Activated T-cell treated with anti-CD3 and anti-CD28 coated beads for 48 hours (primary cell): ENCODE data around the gene CPNE2.
A peak's percentile ranks its signal among the peaks of the same experiment; 100 is the strongest.
"Not testable (repeated sequence)": the region's sequence is repeated elsewhere in the genome, so short reads cannot be mapped to it uniquely, and the experiment has no call there.

Experiments
- DNase-seq: peaks from one replicate; pipeline ENCODE4 v3.0.0-alpha.2; 2020; ENCODE audit warnings: low read depth

Gene CPNE2

DNA sequence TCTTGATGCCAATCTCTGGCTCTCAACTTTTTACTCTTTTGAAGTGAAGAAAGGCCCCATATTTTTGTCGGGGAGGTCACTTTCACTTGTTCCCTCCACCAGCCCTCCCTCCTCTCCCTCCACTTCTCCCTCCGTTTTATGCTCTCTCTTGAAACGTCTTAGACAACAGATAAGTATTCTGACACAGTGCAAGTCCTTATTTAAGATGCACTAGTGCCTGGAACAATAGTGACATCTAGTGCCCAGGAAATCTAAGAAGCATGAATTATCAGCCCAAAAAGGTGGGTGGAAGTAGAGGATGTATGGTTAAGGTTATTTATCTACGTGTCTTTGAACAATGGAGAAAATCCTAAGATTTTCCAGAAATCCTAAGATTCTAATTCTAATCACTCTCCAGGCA, 75.6 kb downstream of the CPNE2 start:
- no peak for DNase-seq

DNA sequence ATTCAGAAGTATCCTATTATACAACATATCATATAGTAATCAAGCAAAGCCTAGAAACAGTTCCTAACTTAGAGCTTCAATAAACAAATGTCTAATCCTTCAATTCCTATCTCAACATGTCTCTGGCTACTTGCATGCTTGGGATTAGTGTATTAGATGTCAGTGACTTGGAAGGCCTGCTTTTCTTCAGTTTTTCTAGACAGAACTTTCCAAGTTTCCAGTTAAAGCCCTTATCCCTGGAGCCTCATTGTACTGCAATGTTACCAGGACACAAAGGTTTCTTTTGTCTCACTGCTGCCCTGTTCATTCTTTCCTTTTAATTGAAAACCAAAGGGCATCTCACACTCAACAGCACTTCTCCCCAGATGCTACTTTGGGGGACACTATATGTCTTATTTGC, 76.9 kb downstream of the CPNE2 start:
- DNase-seq, result no peak

DNA sequence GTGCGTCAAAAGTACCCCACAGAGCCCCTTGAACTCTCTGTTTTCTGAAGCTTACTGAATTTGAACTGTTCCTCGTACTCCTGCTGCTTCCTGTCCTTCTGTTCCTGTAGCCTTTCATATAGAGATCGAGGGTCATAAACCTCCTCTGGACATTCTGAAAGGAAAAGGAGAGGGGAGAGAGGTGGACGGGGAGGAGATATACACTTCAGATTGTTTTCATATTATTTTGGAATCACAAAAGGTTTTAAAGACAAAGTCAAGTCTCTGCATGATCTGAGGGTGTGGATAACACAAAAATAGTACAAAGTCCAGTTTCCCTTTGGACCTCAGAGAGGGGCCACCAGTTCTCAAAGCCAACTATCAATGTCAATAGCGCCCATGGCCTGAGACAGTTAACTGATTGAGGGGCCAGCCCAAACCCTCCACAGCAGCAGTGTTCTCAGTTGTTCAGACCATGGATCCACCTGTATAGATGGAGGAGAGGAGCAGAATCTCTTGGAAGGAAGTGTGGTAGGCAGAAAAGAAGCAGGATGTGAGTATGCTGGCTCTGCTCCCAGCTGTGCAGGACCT, 80.4 kb downstream of the CPNE2 start:
- no peak for DNase-seq

DNA sequence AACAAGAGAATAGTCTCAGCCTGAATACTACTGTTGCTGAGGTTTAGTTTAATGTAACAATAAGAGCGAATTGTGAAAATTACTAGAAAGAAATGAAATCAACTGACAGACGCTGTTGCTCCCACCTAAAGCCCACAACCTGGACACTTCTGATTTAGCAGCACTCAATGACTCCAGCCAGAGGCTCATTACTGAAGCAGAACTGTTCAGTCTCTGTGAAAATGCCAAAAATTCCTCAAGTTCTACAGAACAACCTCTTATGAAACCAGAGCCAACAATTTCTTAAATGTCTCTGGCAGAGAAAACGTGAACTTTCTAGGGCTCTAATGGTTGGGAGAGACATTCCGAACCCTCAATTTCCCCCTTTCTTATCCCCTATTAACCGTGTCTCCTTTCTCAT, 83.5 kb downstream of the CPNE2 start:
- no peak for DNase-seq

DNA sequence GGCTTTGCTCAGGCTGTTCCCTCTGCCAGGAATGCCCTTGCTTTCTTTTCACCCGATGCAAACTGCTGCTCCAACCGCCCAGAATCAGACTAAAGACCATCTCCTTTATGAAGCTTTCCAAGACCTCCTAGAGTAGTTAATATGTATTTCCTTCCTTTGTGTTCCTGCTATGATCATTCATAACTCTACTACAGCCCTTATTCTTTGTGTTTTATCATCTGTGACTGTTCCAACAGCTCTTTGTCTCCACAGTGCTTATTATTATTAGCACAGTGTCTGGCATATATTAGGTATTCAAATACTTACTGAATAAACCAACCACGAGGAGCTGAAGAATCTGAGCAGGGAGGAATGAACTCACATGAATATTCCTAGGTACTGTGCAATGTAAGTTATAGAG, 85.8 kb downstream of the CPNE2 start:
- no peak for DNase-seq

DNA sequence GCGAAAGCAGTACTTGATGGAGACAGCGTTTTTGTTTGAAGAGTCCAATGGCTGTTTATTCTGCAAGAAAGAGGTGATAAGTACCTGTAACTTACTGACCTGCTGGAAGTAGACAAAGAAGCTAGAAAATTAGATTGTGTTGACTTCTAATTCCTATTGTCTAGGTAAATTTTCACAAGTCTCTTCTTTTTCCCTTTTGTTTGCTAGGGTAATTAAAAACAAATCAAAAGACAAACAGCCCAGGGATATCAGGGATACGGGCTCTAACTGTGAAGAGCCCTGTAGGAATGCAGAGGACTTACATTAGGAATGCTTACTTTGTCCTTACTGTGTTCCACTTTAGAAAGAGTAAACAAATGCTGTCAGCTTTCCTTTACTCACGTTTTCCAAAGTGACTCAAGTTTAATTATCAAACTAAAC, 86.4 kb downstream of the CPNE2 start:
- DNase-seq, result no peak

DNA sequence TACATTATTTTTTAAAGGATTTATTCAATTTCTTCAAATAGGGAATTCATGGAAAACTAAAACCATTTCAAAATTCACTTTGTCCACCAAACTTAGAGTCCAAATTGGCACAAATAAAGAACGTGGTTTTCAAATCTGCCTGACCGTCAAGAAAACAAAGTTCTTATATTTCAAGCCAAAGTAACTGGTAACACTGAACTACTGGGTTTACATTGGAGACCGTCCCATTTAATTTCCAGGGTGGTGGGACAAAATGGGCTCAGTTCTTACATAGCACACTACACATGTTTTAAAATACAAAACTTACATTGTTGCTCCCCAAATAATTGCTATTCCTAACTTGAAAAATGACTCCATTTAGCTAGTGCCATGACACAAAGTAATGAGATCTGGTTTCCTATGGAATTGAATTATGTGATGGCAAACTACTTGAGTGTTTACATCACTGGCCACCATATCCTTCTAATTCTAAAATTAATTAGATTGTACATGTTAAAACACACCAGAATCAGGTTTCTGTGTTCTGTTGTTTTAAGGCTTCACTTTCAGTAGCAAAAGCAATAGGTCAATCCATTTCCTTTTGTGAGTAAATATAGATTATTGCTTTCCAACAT, 86.9 kb downstream of the CPNE2 start:
- DNase-seq, result no peak

DNA sequence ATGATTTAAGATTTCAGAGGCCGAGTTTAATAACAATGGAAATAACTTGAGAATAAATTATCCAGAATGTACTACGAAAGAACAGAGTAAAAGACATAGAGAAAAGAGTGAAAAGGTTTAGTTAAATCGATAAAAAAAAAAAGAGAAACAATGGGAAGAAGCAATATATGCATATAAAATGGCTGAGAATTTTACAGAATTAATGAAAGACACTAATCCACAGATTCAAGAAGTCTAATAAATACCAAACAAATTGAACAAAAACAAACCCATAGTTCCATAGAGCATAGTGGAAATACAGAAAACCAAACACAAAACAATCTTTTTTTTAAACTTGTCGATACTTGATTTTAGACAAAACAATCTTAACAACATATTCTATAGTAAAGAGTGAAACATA, 91.7 kb downstream of the CPNE2 start:
- no peak for DNase-seq

DNA sequence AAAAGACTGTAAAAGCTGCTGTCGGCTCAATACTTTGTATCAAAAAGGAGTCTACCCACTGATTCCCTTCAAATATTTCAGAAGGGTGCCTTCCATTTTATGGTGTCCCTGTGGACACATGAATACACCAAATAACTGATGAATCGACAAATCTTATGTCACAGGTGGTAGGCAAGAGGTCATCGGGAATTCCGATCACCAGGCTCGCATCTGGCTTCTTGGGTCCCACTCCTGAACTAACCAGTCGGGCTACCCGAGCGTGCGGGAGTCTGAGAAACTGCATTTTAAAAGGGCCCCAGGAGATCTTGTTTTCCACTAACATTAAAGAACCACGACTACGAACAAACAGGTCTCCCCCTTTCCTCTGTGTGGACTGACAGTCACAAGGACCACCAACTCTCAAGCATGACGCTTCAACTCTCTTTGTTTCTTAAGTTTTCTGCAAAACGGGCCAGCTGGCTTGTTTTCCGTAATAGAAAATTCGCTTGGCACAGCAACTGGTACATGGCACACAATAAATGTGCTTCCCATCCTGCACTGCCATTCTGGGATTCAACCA, 92.6 kb downstream of the CPNE2 start:
- no peak for DNase-seq

DNA sequence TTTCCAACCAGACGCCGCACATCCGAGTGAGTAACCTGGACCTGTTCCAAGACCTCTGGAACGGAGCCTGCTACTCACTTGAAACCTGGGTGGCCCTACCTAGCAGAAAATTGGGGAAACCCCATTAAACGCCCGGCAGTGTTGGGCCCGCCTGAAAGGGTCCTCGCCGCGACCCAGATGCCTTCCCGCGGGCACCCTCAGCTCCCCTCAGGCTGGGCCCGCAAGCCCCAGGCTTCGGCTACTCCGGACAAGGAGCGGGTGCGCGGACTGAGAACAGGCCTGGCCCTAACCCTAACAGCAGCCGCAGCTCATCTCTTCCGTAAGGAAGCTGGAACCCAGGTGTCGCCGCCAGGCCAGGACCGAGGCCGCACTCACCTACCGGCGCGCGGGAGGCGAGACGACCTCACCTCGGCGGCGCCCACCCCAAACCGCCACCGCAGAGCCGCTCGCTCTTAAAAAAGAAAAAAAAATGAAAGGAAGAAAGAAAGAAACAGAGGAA, 93.1 kb downstream of the CPNE2 start:
- DNase-seq, result no peak

DNA sequence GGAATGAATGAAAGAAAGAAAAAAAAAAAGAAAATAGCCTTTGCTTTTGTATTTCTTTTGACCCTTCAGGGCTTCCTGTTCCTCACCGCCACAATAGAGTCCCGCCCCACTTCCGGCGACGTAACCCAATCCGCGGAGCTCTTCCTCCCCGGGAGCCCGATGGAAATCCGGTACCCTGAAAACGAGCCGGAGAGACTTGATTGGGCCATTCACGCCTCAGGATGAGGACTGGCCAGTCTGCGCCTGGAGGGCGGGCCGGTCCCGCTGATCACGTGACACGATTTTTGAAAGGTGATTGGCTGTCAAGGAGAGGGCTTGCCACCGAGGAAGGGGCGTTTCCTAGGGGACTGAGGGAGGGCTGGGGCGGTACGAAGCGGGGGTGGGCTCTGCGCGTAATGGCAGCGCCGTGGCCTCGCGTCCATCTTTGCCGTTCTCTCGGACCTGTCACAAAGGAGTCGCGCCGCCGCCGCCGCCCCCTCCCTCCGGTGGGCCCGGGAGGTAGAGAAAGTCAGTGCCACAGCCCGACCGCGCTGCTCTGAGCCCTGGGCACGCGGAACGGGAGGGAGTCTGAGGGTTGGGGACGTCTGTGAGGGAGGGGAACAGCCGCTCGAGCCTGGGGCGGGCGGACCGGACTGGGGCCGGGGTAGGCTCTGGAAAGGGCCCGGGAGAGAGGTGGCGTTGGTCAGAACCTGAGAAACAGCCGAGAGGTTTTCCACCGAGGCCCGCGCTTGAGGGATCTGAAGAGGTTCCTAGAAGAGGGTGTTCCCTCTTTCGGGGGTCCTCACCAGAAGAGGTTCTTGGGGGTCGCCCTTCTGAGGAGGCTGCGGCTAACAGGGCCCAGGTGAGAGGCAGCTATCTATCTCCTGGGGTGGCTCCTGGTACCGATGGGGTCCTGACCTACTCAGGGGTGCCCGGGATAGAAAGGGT, 93.8 kb downstream of the CPNE2 start, which contains the start of the genes PSME3IP1 and RSPRY1:
Gene PSME3IP1, minus strand, starts transcription at position 95 of the 927 bp plus-strand sequence. CDS start 12,185 bp downstream, outside the sequence.
Gene RSPRY1, plus strand, starts transcription at position 385 of the 927 bp plus-strand sequence. CDS start 18,330 bp downstream, outside the sequence.
- DNase-seq, result peak; percentile 98

DNA sequence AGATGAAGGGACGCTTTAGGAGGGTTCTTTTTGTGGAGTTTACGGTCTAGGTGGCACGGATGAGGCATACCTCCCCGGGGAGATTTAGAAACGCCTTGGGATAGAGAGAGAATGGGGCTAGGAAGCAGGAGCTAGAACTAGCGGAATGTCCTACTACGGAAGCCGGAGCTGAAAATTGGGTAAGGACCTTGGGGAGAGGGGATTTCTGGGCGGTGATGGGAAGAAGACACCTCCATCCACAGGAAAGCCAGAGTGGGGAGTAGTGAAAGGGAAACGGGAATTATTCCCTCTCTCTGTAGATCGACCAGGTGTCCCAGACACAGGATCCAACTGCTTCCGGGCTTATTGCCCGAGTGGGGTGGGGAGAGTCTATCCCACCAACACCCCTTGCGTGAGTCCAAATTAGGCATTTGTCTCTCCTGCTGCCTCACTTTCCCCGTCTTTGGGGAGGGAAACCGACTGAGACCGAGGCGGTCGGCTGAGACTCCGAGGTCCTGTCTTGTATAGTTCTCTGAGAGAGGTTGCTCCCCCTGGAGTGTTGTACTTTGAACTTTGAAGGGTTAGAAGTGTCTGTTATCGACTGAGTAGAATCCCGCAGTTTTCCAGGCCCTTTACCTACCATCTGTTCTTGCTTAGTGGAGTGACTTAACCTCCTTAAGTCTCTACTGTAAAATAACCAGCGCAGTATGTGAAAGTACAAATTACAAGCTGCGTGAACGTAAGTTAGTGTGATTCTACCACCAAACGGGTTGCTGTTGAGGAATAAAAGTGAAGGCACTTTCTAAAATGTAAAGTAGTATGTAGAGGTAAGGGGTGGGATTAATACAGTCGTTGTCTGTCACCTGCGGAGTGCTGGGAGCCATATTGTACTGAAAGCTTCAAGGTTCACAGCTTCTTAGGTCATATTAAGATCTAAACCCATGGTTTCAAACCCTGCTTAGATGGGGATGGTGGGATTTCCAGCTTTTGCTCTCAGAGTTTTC, 94.8 kb downstream of the CPNE2 start:
- DNase-seq, result peak; percentile 6

DNA sequence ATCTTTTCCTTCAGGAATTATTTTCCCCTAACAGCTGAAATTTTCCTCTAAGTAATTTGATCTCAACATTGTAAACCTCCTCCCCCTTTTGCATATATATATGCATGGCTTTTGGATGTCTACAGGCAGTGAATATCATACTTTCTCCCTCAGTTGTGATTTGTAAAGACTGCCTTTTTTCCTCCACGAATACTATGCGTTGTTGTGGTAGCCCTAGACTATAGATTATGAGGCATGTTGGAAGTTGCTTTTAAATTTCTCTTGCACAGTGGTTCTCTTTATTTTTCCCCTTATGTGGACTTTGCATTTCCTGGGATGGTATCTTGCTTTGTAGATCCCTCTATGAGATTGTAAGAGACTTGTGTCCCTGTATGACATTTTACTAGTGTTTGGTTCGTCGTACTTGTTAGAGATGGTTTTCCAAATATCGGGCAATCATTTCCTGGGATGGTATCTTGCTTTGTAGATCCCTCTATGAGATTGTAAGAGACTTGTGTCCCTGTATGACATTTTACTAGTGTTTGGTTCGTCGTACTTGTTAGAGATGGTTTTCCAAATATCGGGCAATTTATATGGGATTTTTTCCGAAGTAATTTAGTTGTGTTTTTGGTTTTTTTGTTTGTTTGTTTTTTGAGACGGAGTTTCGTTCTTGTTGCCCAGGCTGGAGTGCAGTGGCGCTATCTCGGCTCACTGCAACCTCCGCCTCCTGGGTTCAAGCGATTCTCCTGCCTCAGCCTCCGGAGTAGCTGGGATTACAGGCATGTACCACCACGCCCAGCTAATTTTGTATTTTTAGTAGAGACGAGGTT, 95.7 kb downstream of the CPNE2 start:
- DNase-seq, result not testable (repeated sequence)

DNA sequence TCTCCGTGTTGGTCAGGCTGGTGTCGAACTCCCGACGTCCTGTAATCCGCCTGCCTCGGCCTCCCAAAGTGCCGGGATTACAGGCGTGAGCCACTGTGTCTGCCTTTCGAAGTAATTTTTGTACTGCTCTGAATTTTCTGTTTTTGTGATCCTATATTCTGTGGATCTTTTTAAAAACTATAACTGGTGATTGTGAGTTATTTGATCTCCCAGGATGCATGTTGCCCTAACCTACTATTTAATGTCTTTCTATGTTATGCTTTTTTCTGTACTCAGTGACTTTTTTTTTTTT, 96.3 kb downstream of the CPNE2 start:
- no peak for DNase-seq

DNA sequence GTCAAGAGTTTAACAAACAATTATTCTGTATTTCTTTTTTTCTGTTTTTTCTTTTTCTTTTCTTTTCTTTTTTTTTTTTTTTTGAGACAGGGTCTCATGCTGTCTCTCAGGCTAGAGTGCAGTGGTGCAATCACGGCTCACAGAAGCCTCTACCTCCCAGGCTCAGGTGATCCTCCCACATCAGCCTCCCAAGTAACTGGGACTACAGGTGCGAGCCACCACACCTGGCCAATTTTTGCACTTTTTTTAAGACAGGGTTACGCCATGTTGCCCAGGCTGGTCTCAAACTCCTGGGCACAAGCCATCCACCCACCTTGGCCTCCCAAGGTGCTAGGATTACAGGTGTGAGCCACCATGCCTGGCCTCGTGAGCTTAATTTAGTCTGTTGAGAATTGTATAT, 97.1 kb downstream of the CPNE2 start:
- DNase-seq, result not testable (repeated sequence)

DNA sequence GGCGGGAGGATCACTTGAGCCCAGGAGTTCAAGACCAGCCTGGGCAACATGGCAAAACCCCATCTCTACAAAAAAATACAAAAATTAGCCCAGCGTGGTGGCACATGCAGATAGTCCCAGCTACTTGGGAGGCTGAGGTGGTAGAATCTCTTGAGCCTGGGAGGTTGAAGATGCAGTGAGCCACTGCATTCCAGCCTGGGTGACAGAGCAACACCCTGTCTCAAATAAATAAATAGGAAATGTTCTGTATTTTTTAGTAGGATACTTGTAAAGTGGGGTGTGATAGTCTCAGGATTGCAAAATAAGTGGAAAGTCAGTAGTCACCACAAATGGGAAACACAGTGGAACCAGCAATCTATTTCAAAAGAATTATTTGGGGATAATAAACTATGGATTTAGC, 97.8 kb downstream of the CPNE2 start:
- no peak for DNase-seq

DNA sequence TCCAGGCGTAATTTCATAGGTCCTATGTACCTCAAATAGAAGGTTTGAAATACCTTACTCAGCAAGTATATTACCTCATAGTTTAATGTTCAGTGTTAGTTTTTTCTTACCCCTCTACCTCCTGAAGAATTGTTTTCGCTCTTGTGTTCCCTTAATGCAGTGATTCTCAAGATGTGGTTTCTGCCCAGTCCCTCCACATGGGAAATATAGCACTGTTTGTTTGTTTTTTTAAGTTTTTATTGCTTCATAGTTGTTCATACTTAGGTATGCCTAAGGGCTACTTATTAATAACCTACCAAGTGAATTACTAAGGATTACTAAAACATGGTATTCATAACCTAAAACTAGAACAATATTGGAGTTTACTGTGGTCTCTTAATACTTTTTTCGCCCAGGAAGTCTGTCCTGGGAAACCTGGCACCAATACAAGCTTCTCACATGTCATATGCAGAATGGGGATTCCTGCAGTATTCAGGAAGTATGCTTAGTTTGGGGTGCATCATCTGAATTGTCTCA, 98.7 kb downstream of the CPNE2 start:
- no peak for DNase-seq

DNA sequence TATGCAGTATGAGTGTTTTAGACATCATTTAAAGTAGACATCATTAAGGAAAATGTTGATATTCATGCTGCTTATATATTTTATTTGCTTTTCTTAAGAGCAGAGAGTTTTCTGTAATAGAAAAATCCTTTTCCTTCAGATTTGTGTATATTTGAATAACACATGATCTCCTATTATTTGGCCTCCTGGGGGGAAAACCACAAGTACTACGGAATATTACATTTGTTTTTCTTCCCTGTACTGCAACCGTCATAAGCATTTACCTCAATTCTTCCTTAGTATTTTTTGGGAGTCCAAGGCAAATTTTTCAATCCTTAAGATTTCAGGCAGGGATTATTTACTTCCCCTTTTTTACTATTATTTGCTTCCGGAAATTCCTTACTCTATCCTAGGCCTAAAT, 99.8 kb downstream of the CPNE2 start:
- no peak for DNase-seq

DNA sequence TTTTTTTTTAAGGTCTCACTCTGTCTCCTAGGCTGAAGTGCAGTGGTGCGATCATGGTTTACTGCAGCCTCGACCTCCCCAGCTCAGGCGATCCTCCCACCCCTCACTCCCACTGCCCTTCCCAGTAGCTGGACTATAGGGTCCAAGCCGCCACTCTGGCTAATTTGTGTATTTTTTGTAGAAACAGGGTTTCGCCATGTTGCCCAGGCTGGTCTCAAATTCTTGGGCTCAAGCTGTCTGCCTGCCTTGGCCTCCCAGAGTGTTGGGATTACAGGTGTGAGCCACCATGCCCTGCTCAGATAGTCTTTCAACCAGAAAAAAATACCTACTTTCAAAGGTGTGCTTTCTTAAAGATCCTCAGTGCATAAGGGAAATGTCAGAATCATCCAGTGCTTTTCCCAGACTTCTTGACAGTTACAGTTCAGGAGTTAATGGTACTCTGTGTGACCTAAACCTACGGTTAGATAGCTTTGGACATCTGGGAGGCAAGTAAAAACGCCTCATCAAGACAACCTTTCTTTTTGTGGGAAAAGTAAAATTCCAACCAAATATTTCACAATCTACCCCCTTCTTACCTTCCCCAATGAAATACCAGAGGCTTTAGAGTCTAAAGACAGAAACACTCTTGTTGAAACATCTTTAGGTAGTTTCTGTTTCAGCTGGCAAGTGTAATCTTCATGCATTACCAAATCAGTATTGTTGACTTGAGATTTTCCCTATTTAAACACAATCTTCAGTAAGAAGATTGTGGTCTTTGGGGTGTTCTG, 100.5 kb downstream of the CPNE2 start:
- DNase-seq, result no peak

DNA sequence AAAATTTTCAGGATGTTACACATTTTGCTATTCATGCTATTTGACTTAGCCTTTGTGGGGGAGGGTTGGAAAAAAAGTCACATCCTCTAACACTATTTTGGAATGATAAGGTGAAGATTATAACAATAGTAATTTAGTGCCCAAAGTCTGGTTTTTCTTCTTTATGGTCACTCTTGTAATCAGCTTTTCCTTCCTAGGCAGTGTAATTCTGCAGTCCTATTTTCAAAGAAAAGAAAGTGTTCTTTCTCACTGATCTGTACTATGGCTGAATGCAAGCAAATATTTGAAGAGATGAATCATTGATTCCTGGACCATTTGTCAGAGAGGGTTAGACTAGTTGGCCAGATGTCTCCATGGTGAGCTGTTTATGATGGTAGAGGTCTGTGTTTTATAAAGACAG, 102.1 kb downstream of the CPNE2 start:
- no peak for DNase-seq
